ENCODE data around the gene PCMT1.

The PCMT1 gene

DNA sequence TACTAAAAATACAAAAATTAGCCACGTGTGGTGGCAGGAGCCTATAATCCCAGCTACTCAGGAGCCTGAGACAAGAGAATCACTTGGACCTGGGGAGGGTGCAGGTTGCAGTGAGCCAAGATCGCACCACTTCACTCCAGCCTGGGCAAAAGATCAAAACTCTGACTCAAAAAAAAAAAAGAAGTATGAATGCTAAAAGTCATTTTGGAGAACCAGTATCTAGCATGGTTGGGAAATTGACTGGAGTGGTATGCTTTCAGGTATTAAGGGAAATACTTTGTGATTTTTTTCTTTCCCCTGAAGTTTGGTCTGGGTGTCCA lies 30.1 kb downstream of the PCMT1 start:
- DNase-seq (ENCODE audit: insufficient read length) (no peak), FAIRE-seq (no peak)
- no peak for TF ChIP-seq POLR2AphosphoS5 (IDR thresholded peaks at IDR 0.05; ENCODE audit: low read depth, low read length)
- no peak for TF ChIP-seq TAF1 (IDR thresholded peaks at IDR 0.05; ENCODE audit: borderline replicate concordance, low read depth, low read length)
- TF ChIP-seq POLR2A (IDR thresholded peaks at IDR 0.05; ENCODE audit: low read depth, low read length): no peak

GRCh38 chr6:149781715-149782114 lies 32.2 kb downstream of the PCMT1 start:
- DNase-seq (ENCODE audit: insufficient read length) (no peak), FAIRE-seq (no peak)
- TF ChIP-seq TAF1 (IDR thresholded peaks at IDR 0.05; ENCODE audit: borderline replicate concordance, low read depth, low read length): no peak
- no peak for TF ChIP-seq POLR2AphosphoS5 (IDR thresholded peaks at IDR 0.05; ENCODE audit: low read depth, low read length)

GRCh38 chr6:149782337-149782736 lies 32.8 kb downstream of the PCMT1 start:
- FAIRE-seq (no peak), DNase-seq (ENCODE audit: insufficient read length) (no peak)
- no peak for TF ChIP-seq POLR2A (IDR thresholded peaks at IDR 0.05; ENCODE audit: low read depth, low read length)
- TF ChIP-seq TAF1 (IDR thresholded peaks at IDR 0.05; ENCODE audit: borderline replicate concordance, low read depth, low read length): no peak
- no peak for TF ChIP-seq POLR2AphosphoS5 (IDR thresholded peaks at IDR 0.05; ENCODE audit: low read depth, low read length)

- no peak for DNase-seq (ENCODE audit: insufficient read length)
- TF ChIP-seq POLR2A (IDR thresholded peaks at IDR 0.05; ENCODE audit: low read depth, low read length) (no peak), TAF1 (IDR thresholded peaks at IDR 0.05; ENCODE audit: borderline replicate concordance, low read depth, low read length) (no peak), POLR2AphosphoS5 (IDR thresholded peaks at IDR 0.05; ENCODE audit: low read depth, low read length) (no peak)
- no peak for FAIRE-seq
These were observed 34.0 kb downstream of the PCMT1 start for GRCh38 chr6:149783551-149783950.

GRCh38 chr6:149806127-149806526 lies 56.6 kb downstream of the PCMT1 start:
- TF ChIP-seq POLR2AphosphoS5 (IDR thresholded peaks at IDR 0.05; ENCODE audit: low read depth, low read length) (no peak), POLR2A (IDR thresholded peaks at IDR 0.05; ENCODE audit: low read depth, low read length) (no peak), TAF1 (IDR thresholded peaks at IDR 0.05; ENCODE audit: borderline replicate concordance, low read depth, low read length) (no peak)
- DNase-seq (ENCODE audit: insufficient read length): no peak

DNA sequence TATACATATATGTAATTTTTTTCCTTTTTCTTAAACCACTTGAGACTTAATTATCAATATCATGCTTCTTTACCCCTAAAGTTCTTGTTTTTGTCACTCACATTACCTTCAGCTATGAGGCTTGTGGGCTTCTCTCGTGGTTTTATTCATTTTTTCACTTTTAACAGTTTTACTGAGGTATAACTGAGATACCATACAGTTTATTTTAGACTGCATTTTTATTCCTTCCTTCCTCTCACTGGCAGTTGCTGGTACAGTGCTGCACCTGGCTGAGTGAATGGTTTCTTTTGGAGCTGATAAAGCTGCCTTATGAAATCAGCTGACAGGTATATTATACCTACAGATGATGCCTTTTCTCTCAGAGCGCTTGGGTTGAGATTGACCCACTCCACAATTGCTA lies 60.3 kb downstream of the PCMT1 start:
- FAIRE-seq (no peak), DNase-seq (ENCODE audit: insufficient read length) (no peak)
- TF ChIP-seq POLR2A (IDR thresholded peaks at IDR 0.05; ENCODE audit: low read depth, low read length): no peak
- no peak for TF ChIP-seq TAF1 (IDR thresholded peaks at IDR 0.05; ENCODE audit: borderline replicate concordance, low read depth, low read length)
- no peak for TF ChIP-seq POLR2AphosphoS5 (IDR thresholded peaks at IDR 0.05; ENCODE audit: low read depth, low read length)

More at GRCh38 chr6:149806127-149806526, 56.6 kb downstream of the PCMT1 start:
- FAIRE-seq: no peak

GRCh38 chr6:149813351-149813750 lies 63.8 kb downstream of the PCMT1 start:
- FAIRE-seq (no peak), DNase-seq (ENCODE audit: insufficient read length) (no peak)
- TF ChIP-seq POLR2AphosphoS5 (IDR thresholded peaks at IDR 0.05; ENCODE audit: low read depth, low read length) (no peak), TAF1 (IDR thresholded peaks at IDR 0.05; ENCODE audit: borderline replicate concordance, low read depth, low read length) (no peak), POLR2A (IDR thresholded peaks at IDR 0.05; ENCODE audit: low read depth, low read length) (no peak)

DNA sequence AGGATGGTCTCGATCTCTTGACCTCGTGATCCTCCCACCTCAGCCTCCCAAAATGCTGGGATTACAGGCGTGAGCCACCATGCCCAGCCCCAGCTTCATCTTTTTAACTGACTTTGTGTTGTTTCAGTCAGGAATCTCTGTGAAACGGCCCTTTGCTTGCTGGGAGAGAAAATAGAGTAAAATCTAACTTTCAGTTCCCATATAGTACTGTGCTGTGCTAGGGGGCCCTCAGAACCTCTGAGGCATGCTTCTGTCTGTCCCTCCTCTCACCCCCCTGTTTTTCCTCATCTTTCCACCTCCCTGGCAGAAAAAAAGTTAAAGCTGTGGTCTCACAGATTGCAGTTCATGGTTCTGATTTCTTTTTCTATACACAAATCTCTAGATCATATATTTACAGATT lies 66.2 kb downstream of the PCMT1 start:
- FAIRE-seq: no peak
- no peak for TF ChIP-seq TAF1 (IDR thresholded peaks at IDR 0.05; ENCODE audit: borderline replicate concordance, low read depth, low read length)
- TF ChIP-seq POLR2A (IDR thresholded peaks at IDR 0.05; ENCODE audit: low read depth, low read length): no peak
- DNase-seq (ENCODE audit: insufficient read length): peak; percentile 19

DNA sequence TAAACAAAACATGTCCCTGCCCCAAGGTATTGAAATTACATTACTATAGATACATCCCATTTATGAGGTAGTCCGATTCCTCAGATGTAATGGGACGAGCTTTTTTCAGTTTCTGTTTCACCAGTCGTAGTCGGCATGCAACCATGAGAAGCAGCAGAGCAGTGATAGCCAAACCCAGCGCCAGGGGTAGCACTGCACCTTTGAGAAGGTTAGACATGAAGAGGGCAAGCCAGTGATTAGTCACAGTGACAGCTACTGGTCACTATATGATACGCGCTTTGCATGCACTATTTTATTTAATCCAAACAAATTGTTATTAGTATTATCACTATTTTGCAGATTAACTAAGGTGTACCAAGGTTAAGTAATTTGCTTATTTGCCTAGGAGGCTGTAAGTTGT lies 71.0 kb downstream of the PCMT1 start:
- DNase-seq (ENCODE audit: insufficient read length) (no peak), FAIRE-seq (no peak)

GRCh38 chr6:149821492-149821891 lies 72.0 kb downstream of the PCMT1 start:
- FAIRE-seq: no peak
- no peak for DNase-seq (ENCODE audit: insufficient read length)
- TF ChIP-seq POLR2AphosphoS5 (IDR thresholded peaks at IDR 0.05; ENCODE audit: low read depth, low read length): no peak
- no peak for TF ChIP-seq TAF1 (IDR thresholded peaks at IDR 0.05; ENCODE audit: borderline replicate concordance, low read depth, low read length)
- no peak for TF ChIP-seq POLR2A (IDR thresholded peaks at IDR 0.05; ENCODE audit: low read depth, low read length)

More for the DNA sequence above, 71.0 kb downstream of the PCMT1 start:
- TF ChIP-seq POLR2AphosphoS5 (IDR thresholded peaks at IDR 0.05; ENCODE audit: low read depth, low read length): no peak
- TF ChIP-seq TAF1 (IDR thresholded peaks at IDR 0.05; ENCODE audit: borderline replicate concordance, low read depth, low read length): no peak
- no peak for TF ChIP-seq POLR2A (IDR thresholded peaks at IDR 0.05; ENCODE audit: low read depth, low read length)

GRCh38 chr6:149823013-149823412 lies 73.5 kb downstream of the PCMT1 start:
- DNase-seq (ENCODE audit: insufficient read length) (no peak), FAIRE-seq (no peak)
- TF ChIP-seq POLR2AphosphoS5 (IDR thresholded peaks at IDR 0.05; ENCODE audit: low read depth, low read length) (no peak), TAF1 (IDR thresholded peaks at IDR 0.05; ENCODE audit: borderline replicate concordance, low read depth, low read length) (no peak), POLR2A (IDR thresholded peaks at IDR 0.05; ENCODE audit: low read depth, low read length) (no peak)

GRCh38 chr6:149825292-149825691 lies 75.8 kb downstream of the PCMT1 start:
- FAIRE-seq (no peak), DNase-seq (ENCODE audit: insufficient read length) (no peak)
- TF ChIP-seq POLR2AphosphoS5 (IDR thresholded peaks at IDR 0.05; ENCODE audit: low read depth, low read length) (no peak), POLR2A (IDR thresholded peaks at IDR 0.05; ENCODE audit: low read depth, low read length) (no peak), TAF1 (IDR thresholded peaks at IDR 0.05; ENCODE audit: borderline replicate concordance, low read depth, low read length) (no peak)

- TF ChIP-seq POLR2A (IDR thresholded peaks at IDR 0.05; ENCODE audit: low read depth, low read length): no peak
- DNase-seq (ENCODE audit: insufficient read length): no peak
- FAIRE-seq: no peak
These were observed 81.3 kb downstream of the PCMT1 start for GRCh38 chr6:149830731-149831307.

Data from GM12892 (cell line).